ENCODE data around the gene TDRD1.

The TDRD1 gene

DNA sequence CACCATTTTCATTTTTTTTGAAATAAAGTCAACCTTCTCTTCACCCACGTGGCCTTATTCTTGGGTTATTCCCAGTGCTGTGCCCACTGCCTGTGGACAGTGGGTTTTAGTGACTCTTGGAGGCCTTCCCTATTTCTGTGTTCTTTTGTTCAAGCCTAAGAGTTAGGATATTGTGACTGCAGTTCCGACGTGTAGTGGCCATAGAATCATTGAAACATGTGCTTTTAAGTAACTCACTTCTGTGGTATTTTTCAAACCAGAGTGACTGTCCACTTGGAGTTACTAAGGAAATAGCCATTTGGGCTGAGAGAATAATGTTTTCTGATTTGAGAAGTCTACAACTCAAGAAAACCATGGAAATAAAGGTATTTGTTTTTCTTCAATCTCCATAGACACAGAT is 23.7 kb downstream of the TDRD1 start:
- Histone ChIP-seq H3K4me3 (IDR thresholded peaks at IDR 0.05; ENCODE audit: insufficient read depth, low read depth, low read length) (no peak overlapping the region), H3K27me3 (ENCODE audit: insufficient read depth, low read depth) (no peaks in the 10 kb centered on the region), H2AFZ (ENCODE audit: low read depth) (no peak overlapping the region)

DNA sequence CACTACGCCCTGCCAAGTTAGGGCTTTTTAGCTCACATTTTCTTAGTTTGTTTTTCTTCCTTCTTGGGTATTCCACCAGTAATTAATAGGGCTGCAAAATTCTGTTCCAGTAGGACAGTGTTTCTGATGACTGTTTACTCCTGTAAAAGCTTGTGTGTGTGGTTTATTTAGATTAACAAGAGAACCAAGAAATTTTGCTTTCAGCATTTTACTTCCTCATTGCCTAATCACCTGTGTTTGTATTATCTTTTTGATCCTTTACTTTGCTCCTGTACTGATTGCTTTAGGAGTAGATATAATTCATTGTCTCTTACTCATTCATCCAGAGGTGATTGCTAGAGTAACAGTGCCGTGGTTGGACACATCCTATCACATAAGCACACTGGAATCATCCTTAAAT is 27.7 kb downstream of the TDRD1 start:
- Histone ChIP-seq H3K4me3 (IDR thresholded peaks at IDR 0.05; ENCODE audit: insufficient read depth, low read depth, low read length) (no peak overlapping the region), H3K27me3 (ENCODE audit: insufficient read depth, low read depth) (no peaks in the 10 kb centered on the region), H3K36me3 (ENCODE audit: insufficient read depth) (no peaks in the 10 kb centered on the region), H3K4me1 (ENCODE audit: low read depth, poor library complexity, severe bottlenecking) (no peaks in the 10 kb centered on the region), H3K9ac (no peak overlapping the region), H2AFZ (ENCODE audit: low read depth) (no peak overlapping the region), H4K20me1 (ENCODE audit: insufficient read depth) (no peaks in the 10 kb centered on the region), H3K79me2 (ENCODE audit: insufficient read depth, low read depth) (no peaks in the 10 kb centered on the region), H3K27ac (no peak overlapping the region), H3K4me2 (no peak overlapping the region)
- TF ChIP-seq, protein P1, sequence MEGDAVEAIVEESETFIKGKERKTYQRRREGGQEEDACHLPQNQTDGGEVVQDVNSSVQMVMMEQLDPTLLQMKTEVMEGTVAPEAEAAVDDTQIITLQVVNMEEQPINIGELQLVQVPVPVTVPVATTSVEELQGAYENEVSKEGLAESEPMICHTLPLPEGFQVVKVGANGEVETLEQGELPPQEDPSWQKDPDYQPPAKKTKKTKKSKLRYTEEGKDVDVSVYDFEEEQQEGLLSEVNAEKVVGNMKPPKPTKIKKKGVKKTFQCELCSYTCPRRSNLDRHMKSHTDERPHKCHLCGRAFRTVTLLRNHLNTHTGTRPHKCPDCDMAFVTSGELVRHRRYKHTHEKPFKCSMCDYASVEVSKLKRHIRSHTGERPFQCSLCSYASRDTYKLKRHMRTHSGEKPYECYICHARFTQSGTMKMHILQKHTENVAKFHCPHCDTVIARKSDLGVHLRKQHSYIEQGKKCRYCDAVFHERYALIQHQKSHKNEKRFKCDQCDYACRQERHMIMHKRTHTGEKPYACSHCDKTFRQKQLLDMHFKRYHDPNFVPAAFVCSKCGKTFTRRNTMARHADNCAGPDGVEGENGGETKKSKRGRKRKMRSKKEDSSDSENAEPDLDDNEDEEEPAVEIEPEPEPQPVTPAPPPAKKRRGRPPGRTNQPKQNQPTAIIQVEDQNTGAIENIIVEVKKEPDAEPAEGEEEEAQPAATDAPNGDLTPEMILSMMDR (conservative IDR thresholded peaks at IDR 0.05; ENCODE audit: low read depth, low read length), result no peak

More for the DNA sequence above, 23.7 kb downstream of the TDRD1 start:
- Histone ChIP-seq H3K4me2 (no peak overlapping the region), H3K79me2 (ENCODE audit: insufficient read depth, low read depth) (no peaks in the 10 kb centered on the region), H3K4me1 (ENCODE audit: low read depth, poor library complexity, severe bottlenecking) (no peaks in the 10 kb centered on the region), H4K20me1 (ENCODE audit: insufficient read depth) (no peaks in the 10 kb centered on the region), H3K36me3 (ENCODE audit: insufficient read depth) (no peaks in the 10 kb centered on the region), H3K9ac (no peak overlapping the region), H3K27ac (no peak overlapping the region)
- TF ChIP-seq, protein P1 (conservative IDR thresholded peaks at IDR 0.05; ENCODE audit: low read depth, low read length), result no peak

DNA sequence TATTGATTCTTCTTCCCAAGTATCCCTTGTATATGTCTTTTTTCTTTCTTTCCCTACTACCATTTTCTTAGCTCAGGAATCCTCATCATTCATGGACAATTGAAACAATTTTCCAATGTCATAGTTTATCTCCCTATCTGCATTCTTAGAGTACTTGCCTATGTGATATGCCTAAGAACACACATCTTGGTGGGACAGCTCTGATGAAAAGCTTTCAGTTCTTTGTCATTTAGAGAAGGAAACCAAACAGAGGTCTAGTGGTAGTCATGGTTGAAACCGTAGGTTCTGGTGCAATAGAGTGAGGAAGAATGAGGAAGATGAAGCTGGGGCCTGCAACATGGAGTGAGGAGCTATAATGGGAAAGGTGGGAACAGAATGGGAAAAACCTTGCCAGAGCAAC is 28.2 kb downstream of the TDRD1 start:
- TF ChIP-seq, protein P1 (conservative IDR thresholded peaks at IDR 0.05; ENCODE audit: low read depth, low read length), result no peak

DNA sequence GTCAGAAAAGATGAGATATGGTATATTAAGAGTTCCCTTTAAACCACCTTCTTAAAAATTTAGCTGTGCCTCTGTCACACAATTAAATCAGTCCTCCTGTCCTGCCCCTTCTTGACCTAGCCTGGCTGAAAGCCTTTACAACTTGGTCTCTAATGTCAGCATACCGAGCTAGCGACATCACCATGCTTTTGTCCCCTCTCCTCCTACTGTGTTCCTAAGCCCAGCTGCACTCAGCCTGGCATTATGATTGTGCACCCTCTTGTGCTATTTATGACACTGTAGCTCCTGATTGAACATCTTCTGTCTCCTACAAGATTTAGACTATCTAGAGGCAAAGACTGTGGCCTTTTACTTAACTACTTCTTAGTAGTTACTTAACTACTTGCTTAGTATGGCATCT is 29.2 kb downstream of the TDRD1 start:
- H3K27me3 ChIP-seq (ENCODE audit: insufficient read depth, low read depth), result no peaks in the 10 kb centered on the region
- H3K9ac ChIP-seq, result no peak overlapping the region

More for the DNA sequence above, 28.2 kb downstream of the TDRD1 start:
- Histone ChIP-seq H3K4me1 (ENCODE audit: low read depth, poor library complexity, severe bottlenecking) (no peaks in the 10 kb centered on the region), H2AFZ (ENCODE audit: low read depth) (no peak overlapping the region), H3K9ac (no peak overlapping the region), H3K4me2 (no peak overlapping the region), H3K36me3 (ENCODE audit: insufficient read depth) (no peaks in the 10 kb centered on the region), H3K27me3 (ENCODE audit: insufficient read depth, low read depth) (no peaks in the 10 kb centered on the region), H4K20me1 (ENCODE audit: insufficient read depth) (no peaks in the 10 kb centered on the region), H3K27ac (no peak overlapping the region), H3K79me2 (ENCODE audit: insufficient read depth, low read depth) (no peaks in the 10 kb centered on the region), H3K4me3 (IDR thresholded peaks at IDR 0.05; ENCODE audit: insufficient read depth, low read depth, low read length) (no peak overlapping the region)

More for the DNA sequence above, 29.2 kb downstream of the TDRD1 start:
- Histone ChIP-seq H3K4me2 (no peak overlapping the region), H2AFZ (ENCODE audit: low read depth) (no peak overlapping the region), H3K27ac (no peak overlapping the region), H4K20me1 (ENCODE audit: insufficient read depth) (no peaks in the 10 kb centered on the region), H3K36me3 (ENCODE audit: insufficient read depth) (no peaks in the 10 kb centered on the region), H3K4me1 (ENCODE audit: low read depth, poor library complexity, severe bottlenecking) (no peaks in the 10 kb centered on the region), H3K4me3 (IDR thresholded peaks at IDR 0.05; ENCODE audit: insufficient read depth, low read depth, low read length) (no peak overlapping the region), H3K79me2 (ENCODE audit: insufficient read depth, low read depth) (no peaks in the 10 kb centered on the region)
- TF ChIP-seq, protein P1 (conservative IDR thresholded peaks at IDR 0.05; ENCODE audit: low read depth, low read length), result no peak
